Measurements from ENCODE around the gene TFB2M.

TFB2M gene

DNA sequence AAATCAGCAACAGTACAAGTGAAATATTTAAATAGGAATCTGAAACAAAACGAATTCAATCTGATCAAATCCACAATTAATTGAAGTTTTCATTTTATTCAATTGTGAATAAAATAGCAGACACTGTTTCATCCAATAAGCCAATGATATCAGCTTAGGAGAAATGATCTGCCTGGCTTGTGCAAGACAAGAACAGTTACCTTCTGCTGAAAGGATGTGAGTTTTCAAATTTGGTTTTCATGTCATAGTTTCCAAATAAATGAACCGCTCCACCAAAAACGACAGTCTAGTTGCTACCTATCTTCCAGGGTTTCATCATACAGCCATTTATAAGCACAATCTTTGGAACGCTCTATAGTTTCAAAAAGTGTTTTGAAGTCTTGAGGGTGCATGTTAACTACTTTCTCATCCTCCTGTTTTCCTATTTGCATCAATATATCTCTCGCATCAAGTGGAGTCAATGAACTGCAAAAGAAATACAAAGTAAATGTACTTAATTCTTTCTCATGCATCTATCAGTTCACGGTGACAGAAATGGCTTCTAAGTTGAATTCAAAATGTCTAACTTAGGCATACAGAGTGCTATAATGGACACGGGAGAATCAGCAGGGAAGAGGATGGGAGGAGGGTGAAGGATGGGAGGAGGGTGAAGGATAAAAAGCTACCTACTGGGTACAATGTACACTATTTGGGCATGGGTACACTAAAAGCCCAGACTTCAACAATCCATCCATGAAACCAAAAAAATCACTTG lies 25.1 kb downstream of the TFB2M start:
- TF ChIP-seq, protein P1, sequence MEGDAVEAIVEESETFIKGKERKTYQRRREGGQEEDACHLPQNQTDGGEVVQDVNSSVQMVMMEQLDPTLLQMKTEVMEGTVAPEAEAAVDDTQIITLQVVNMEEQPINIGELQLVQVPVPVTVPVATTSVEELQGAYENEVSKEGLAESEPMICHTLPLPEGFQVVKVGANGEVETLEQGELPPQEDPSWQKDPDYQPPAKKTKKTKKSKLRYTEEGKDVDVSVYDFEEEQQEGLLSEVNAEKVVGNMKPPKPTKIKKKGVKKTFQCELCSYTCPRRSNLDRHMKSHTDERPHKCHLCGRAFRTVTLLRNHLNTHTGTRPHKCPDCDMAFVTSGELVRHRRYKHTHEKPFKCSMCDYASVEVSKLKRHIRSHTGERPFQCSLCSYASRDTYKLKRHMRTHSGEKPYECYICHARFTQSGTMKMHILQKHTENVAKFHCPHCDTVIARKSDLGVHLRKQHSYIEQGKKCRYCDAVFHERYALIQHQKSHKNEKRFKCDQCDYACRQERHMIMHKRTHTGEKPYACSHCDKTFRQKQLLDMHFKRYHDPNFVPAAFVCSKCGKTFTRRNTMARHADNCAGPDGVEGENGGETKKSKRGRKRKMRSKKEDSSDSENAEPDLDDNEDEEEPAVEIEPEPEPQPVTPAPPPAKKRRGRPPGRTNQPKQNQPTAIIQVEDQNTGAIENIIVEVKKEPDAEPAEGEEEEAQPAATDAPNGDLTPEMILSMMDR (IDR thresholded peaks at IDR 0.05; ENCODE audit: low read depth, low read length) = no peak
- no peak for DNase-seq (ENCODE audit: low read depth, low spot score)
- no peak overlapping the region for H3K4me3 ChIP-seq (ENCODE audit: low read depth, low read length)
- in situ Hi-C loops (cut with HindIII; ENCODE audit: low sequenced_read_pairs) = no loop called here

DNA sequence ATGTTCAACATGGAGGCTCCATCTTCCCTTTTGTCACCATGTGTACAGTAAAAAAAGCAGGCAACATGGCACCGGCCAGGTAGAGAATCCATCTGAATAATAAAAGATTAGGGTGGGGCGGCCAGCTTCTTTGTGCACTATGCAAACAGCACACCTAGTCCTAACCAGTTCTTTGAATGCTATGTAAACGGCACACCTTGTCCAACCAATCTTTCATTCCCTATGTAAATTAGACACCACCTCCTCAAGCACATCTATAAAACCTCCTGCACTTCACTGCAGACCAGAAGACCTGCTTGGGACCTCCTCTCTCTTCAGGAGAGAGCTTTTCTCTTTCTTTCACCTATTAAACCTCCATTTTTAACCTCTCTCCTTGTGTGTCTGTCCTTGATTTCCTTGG lies 28.2 kb downstream of the TFB2M start:
- H3K4me3 ChIP-seq (ENCODE audit: low read depth, low read length) = no peak overlapping the region
- TF ChIP-seq, protein P1 (IDR thresholded peaks at IDR 0.05; ENCODE audit: low read depth, low read length) = no peak
- no peak for DNase-seq (ENCODE audit: low read depth, low spot score)
- in situ Hi-C loops (cut with HindIII; ENCODE audit: low sequenced_read_pairs) = no loop called here

DNA sequence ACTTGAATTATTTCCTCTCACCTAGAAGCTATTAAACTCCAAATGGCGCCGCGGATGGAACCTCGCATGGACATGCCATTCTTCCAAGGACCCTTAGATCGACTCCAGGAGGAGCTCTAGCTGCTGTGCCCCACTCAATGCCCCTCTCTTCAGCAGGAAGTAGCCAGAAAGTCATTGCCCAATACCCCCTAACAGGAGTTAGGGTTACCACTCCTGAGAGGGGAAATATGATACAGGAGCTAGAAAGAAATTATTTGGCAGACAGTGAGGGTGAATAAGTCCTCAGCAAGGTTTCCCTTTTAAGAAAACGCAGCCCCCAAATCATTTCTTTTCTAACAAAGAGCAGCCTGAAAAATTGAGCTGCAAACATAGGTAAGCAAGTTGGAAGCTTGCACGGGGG lies 28.6 kb downstream of the TFB2M start:
- no peak for DNase-seq (ENCODE audit: low read depth, low spot score)
- H3K4me3 ChIP-seq (ENCODE audit: low read depth, low read length) = no peak overlapping the region
- TF ChIP-seq, protein P1 (IDR thresholded peaks at IDR 0.05; ENCODE audit: low read depth, low read length) = no peak
- in situ Hi-C loops (cut with HindIII; ENCODE audit: low sequenced_read_pairs) = no loop called here

DNA sequence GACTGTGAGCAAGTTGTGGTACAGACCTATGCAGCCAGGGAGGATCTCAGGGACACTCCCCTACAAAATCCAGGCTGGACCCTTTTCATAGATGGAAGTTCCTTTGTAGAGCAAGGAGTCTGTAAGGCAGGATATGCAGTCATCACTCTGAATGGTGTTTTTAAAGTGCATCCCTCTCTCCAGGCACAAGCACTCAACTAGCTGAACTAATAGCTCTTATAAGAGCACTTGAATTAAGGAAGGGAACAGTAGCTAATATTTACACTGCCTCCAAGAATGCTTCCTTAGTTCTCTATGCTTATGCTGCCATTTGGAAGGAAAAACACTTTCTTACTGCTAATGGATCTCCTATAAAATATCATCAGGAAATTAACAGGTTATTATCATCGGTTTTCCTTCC lies 31.9 kb downstream of the TFB2M start:
- in situ Hi-C loops (cut with HindIII; ENCODE audit: low sequenced_read_pairs) = no loop called here
- DNase-seq (ENCODE audit: low read depth, low spot score) = no peak
- TF ChIP-seq, protein P1 (IDR thresholded peaks at IDR 0.05; ENCODE audit: low read depth, low read length) = no peak
- no peak overlapping the region for H3K4me3 ChIP-seq (ENCODE audit: low read depth, low read length)

DNA sequence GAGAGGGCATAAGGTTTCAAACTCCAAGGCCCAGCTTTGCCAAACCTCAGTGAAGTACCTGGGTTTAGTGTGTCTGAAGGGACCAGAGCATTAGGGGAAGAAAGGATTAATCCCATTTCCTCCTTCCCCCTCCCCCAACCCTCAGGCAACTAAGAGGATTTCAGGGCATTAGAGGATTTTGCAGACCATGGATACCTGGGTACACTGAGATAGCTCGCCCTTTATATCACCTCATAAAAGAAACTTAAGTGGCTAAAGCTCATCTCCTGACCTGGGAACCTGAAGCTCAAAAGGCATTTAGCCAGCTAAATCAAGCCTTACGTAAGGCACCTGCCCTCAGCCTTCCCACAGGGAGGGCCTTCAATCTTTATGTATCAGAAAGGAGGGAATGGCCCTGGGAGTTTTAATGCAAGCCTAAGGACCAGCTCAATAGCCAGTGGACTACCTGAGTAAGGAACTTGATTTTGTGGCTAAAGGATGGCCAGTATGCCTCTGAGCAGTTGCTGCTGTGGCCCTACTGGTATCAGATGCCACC lies 32.6 kb downstream of the TFB2M start:
- H3K4me3 ChIP-seq (ENCODE audit: low read depth, low read length) = no peak overlapping the region
- in situ Hi-C loops (cut with HindIII; ENCODE audit: low sequenced_read_pairs) = no loop called here
- TF ChIP-seq, protein P1 (IDR thresholded peaks at IDR 0.05; ENCODE audit: low read depth, low read length) = no peak
- DNase-seq (ENCODE audit: low read depth, low spot score) = no peak

- TF ChIP-seq, protein P1 (IDR thresholded peaks at IDR 0.05; ENCODE audit: low read depth, low read length) = no peak
- in situ Hi-C loops (cut with HindIII; ENCODE audit: low sequenced_read_pairs) = no loop called here
- no peak for DNase-seq (ENCODE audit: low read depth, low spot score)
- no peak overlapping the region for H3K4me3 ChIP-seq (ENCODE audit: low read depth, low read length)
Observed at GRCh38 chr1:246532519-246532918, 33.5 kb downstream of the TFB2M start.

All from astrocyte of the spinal cord (primary cell).